Neuronal stem cell (in vitro differentiated cells): ENCODE data around the gene SLC38A10.

Experiments used
- DNase-seq: peaks from one replicate; pipeline ENCODE4 v3.0.0-alpha.2; 2013; ENCODE audit warnings: low spot score
- H2AFZ ChIP-seq: one replicate; pipeline ENCODE4 v1.6.1; 2013; ENCODE audit warnings: mild to moderate bottlenecking, low read length, inconsistent platforms
- H2AK5ac ChIP-seq: 2 replicates; pipeline ENCODE4 v1.6.1; 2013; ENCODE audit warnings: low read depth, mild to moderate bottlenecking, inconsistent platforms, low read length, moderate library complexity, mixed read lengths
- H2BK120ac ChIP-seq: 2 replicates; pipeline ENCODE4 v1.6.1; 2013; ENCODE audit warnings: low read depth, mild to moderate bottlenecking, inconsistent platforms, low read length, moderate library complexity, mixed read lengths
- H2BK12ac ChIP-seq: one replicate; pipeline ENCODE4 v1.6.1; 2013; ENCODE audit warnings: low read length, inconsistent platforms
- H2BK15ac ChIP-seq: 2 replicates; pipeline ENCODE4 v1.6.1; 2013; ENCODE audit warnings: mild to moderate bottlenecking, low read length, inconsistent platforms, mixed read lengths
- H2BK5ac ChIP-seq: one replicate; pipeline ENCODE4 v1.6.1; 2013; ENCODE audit warnings: inconsistent platforms, mild to moderate bottlenecking, low read length, moderate library complexity
- H3K14ac ChIP-seq: one replicate; pipeline ENCODE4 v1.6.1; 2013; ENCODE audit warnings: low read length, inconsistent platforms
- H3K18ac ChIP-seq: 2 replicates; pipeline ENCODE4 v1.6.1; 2013; ENCODE audit warnings: low read length, inconsistent platforms
- H3K23ac ChIP-seq: 2 replicates; pipeline ENCODE4 v1.6.1; 2013; ENCODE audit warnings: low read depth, mild to moderate bottlenecking, mixed read lengths, low read length, inconsistent platforms; ENCODE audit not compliant: poor library complexity
- H3K27ac ChIP-seq: replicated peaks from 3 replicates; pipeline ENCODE4 v1.5.1; 2013; ENCODE audit warnings: low read length, inconsistent platforms
- H3K27me3 ChIP-seq, 3 experiments: 2 replicates each; pipeline ENCODE4 v1.6.1; 2013; ENCODE audit warnings: low read length in 3 of 3, mild to moderate bottlenecking in 2 of 3, inconsistent platforms in 1 of 3, low read depth in 1 of 3, mixed read lengths in 1 of 3, moderate library complexity in 1 of 3; ENCODE audit not compliant: control insufficient read depth in 3 of 3, insufficient read depth in 3 of 3
- H3K36me3 ChIP-seq, 2 donors: replicated peaks in 1 of 2; 2 replicates each; pipeline ENCODE4 v1.6.1; 2013; ENCODE audit warnings: low read length in 2 of 2; ENCODE audit not compliant: control insufficient read depth in 2 of 2, insufficient read depth in 2 of 2
- H3K4ac ChIP-seq: 2 replicates; pipeline ENCODE4 v1.6.1; 2013; ENCODE audit warnings: inconsistent platforms, mild to moderate bottlenecking, low read length, moderate library complexity
- H3K4me1 ChIP-seq, 2 donors: 1 replicate in 1 of 2; 2 replicates in 1 of 2; pipeline ENCODE4 v1.6.1; 2013; ENCODE audit warnings: low read length in 2 of 2, low read depth in 1 of 2; ENCODE audit not compliant: control insufficient read depth in 2 of 2, insufficient read depth in 1 of 2
- H3K4me2 ChIP-seq: one replicate; pipeline ENCODE4 v1.6.1; 2013; ENCODE audit warnings: mild to moderate bottlenecking, low read length, inconsistent platforms; ENCODE audit not compliant: insufficient read depth, poor library complexity, severe bottlenecking
- H3K4me3 ChIP-seq, 2 donors: 2 replicates each; pipeline ENCODE4 v1.5.1; 2013; ENCODE audit warnings: low read length in 2 of 2, mild to moderate bottlenecking in 2 of 2, inconsistent platforms in 1 of 2, moderate library complexity in 1 of 2
- H3K79me1 ChIP-seq: one replicate; pipeline ENCODE4 v1.6.1; 2013; ENCODE audit warnings: low read depth, mild to moderate bottlenecking, inconsistent platforms, low read length, moderate library complexity
- H3K9ac ChIP-seq: one replicate; pipeline ENCODE4 v1.6.1; 2013; ENCODE audit warnings: mild to moderate bottlenecking, low read depth, low read length, inconsistent platforms; ENCODE audit not compliant: poor library complexity
- H3K9me3 ChIP-seq, 2 donors: replicated peaks in 1 of 2; 2 replicates each; pipeline versions ENCODE3 to v1.6.1; 2013; ENCODE audit warnings: low read length in 2 of 2, mild to moderate bottlenecking in 2 of 2, inconsistent platforms in 1 of 2, low read depth in 1 of 2, mixed read lengths in 1 of 2, moderate library complexity in 1 of 2; ENCODE audit not compliant: control insufficient read depth in 2 of 2, insufficient read depth in 1 of 2
- H4K8ac ChIP-seq: one replicate; pipeline ENCODE4 v1.6.1; 2013; ENCODE audit warnings: low read depth, mild to moderate bottlenecking, inconsistent platforms, low read length, moderate library complexity
- H4K91ac ChIP-seq: one replicate; pipeline ENCODE4 v1.6.1; 2013; ENCODE audit warnings: low read length, low read depth, mild to moderate bottlenecking, inconsistent platforms; ENCODE audit not compliant: poor library complexity
- WGBS, 2 donors: extraction: QIAGEN DNeasy Blood & Tissue Kit; methylation state at CpG; one replicate each; pipeline ENCODE4 v1.1.7; 2013; ENCODE audit warnings: missing lambda C conversion rate in 2 of 2, mixed read lengths in 1 of 2; ENCODE audit not compliant: insufficient read length in 2 of 2, insufficient replicate concordance in 1 of 2; ENCODE audit errors: extremely low coverage in 2 of 2; 5-methylcytosine and 5-hydroxymethylcytosine counted together

SLC38A10 gene

GRCh38 chr17:81270279-81270678 lies 24.8 kb downstream of the SLC38A10 start:
- Histone ChIP-seq H3K9ac (no peak overlapping the region), H3K36me3 (peaks cover 11 to 86% of the 10 kb centered on the region in 2 donors), H2AK5ac (no peak overlapping the region), H3K27me3 (no peaks in the 10 kb centered on the region), H3K18ac (no peak overlapping the region), H3K23ac (no peak overlapping the region), H3K4me2 (no peak overlapping the region), H2BK5ac (no peak overlapping the region), H2BK15ac (no peak overlapping the region), H2AFZ (no peak overlapping the region), H3K4me3 (no peak overlapping the region), H3K4me1 (peaks cover 0 to 2% of the 10 kb centered on the region in 2 donors), H3K14ac (no peak overlapping the region), H3K4ac (no peak overlapping the region), H4K91ac (no peak overlapping the region), H3K79me1 (no peaks in the 10 kb centered on the region), H3K27ac (no peak overlapping the region), H4K8ac (no peak overlapping the region), H2BK120ac (no peak overlapping the region), H3K9me3 (peaks cover 0 to 2% of the 10 kb centered on the region in 2 donors), H2BK12ac (no peak overlapping the region)
- no CpG with 5 or more reads among the region's 18 CpGs for WGBS, 2 donors
- no peak for DNase-seq

GRCh38 chr17:81267390-81268067 lies 27.6 kb downstream of the SLC38A10 start:
- no peak for DNase-seq
- no CpG with 5 or more reads among the region's 6 CpGs for WGBS, 2 donors
- Histone ChIP-seq H3K23ac (peak overlapping the region; percentile 57), H3K27ac (no peak overlapping the region), H3K27me3 (no peaks in the 10 kb centered on the region), H3K79me1 (peaks cover 2% of the 10 kb centered on the region), H3K4ac (no peak overlapping the region), H2AK5ac (no peak overlapping the region), H3K14ac (no peak overlapping the region), H3K9me3 (peaks cover 0 to 2% of the 10 kb centered on the region in 2 donors), H2BK120ac (no peak overlapping the region), H3K4me2 (no peak overlapping the region), H2BK15ac (no peak overlapping the region), H4K8ac (no peak overlapping the region), H2AFZ (no peak overlapping the region), H3K4me3 (no peak overlapping the region), H3K9ac (no peak overlapping the region), H3K18ac (no peak overlapping the region), H3K36me3 (peaks cover 8 to 73% of the 10 kb centered on the region in 2 donors), H4K91ac (no peak overlapping the region), H3K4me1 (peaks cover 0 to 2% of the 10 kb centered on the region in 2 donors), H2BK12ac (no peak overlapping the region), H2BK5ac (no peak overlapping the region)

- H3K4me1 ChIP-seq = peaks cover 0 to 2% of the 10 kb centered on the region in 2 donors
- H2BK5ac ChIP-seq = no peak overlapping the region
- H2AK5ac ChIP-seq = no peak overlapping the region
- no peak overlapping the region for H2BK12ac ChIP-seq
- no peak overlapping the region for H4K8ac ChIP-seq
- H4K91ac ChIP-seq = no peak overlapping the region
- peaks cover 4% of the 10 kb centered on the region for H3K79me1 ChIP-seq
- H2BK15ac ChIP-seq = no peak overlapping the region
- no peak overlapping the region for H3K18ac ChIP-seq
- DNase-seq = no peak
- H3K4me2 ChIP-seq = no peak overlapping the region
- WGBS, 2 donors = no CpG with 5 or more reads among the region's 22 CpGs
- H2BK120ac ChIP-seq = no peak overlapping the region
- peaks cover 0 to 2% of the 10 kb centered on the region in 2 donors for H3K9me3 ChIP-seq
- no peak overlapping the region for H3K9ac ChIP-seq
- no peak overlapping the region for H3K4me3 ChIP-seq
- no peak overlapping the region for H3K4ac ChIP-seq
- H3K27ac ChIP-seq = no peak overlapping the region
- no peak overlapping the region for H3K23ac ChIP-seq
- H3K36me3 ChIP-seq = peaks cover 8 to 77% of the 10 kb centered on the region in 2 donors
- no peak overlapping the region for H2AFZ ChIP-seq
- no peak overlapping the region for H3K14ac ChIP-seq
- H3K27me3 ChIP-seq = no peaks in the 10 kb centered on the region
Observed at GRCh38 chr17:81265576-81265975, 29.5 kb downstream of the SLC38A10 start.

- peaks cover 4% of the 10 kb centered on the region for H3K79me1 ChIP-seq
- no peak overlapping the region for H3K4me3 ChIP-seq
- no peaks in the 10 kb centered on the region for H3K27me3 ChIP-seq
- H3K4me1 ChIP-seq = peaks cover 0 to 2% of the 10 kb centered on the region in 2 donors
- no peak overlapping the region for H2BK120ac ChIP-seq
- H2AK5ac ChIP-seq = no peak overlapping the region
- WGBS, 2 donors = no CpG with 5 or more reads among the region's 12 CpGs
- H3K9ac ChIP-seq = peak overlapping the region; percentile 38
- H2AFZ ChIP-seq = no peak overlapping the region
- no peak overlapping the region for H3K27ac ChIP-seq
- H3K14ac ChIP-seq = no peak overlapping the region
- H2BK15ac ChIP-seq = no peak overlapping the region
- H2BK12ac ChIP-seq = no peak overlapping the region
- H3K18ac ChIP-seq = no peak overlapping the region
- H2BK5ac ChIP-seq = no peak overlapping the region
- H3K23ac ChIP-seq = no peak overlapping the region
- H3K4me2 ChIP-seq = no peak overlapping the region
- peaks cover 0 to 2% of the 10 kb centered on the region in 2 donors for H3K9me3 ChIP-seq
- H3K4ac ChIP-seq = no peak overlapping the region
- peaks cover 9 to 77% of the 10 kb centered on the region in 2 donors for H3K36me3 ChIP-seq
- no peak overlapping the region for H4K91ac ChIP-seq
- no peak overlapping the region for H4K8ac ChIP-seq
- DNase-seq = no peak
Observed at GRCh38 chr17:81264640-81265039, 30.5 kb downstream of the SLC38A10 start.
